HG03432 (cell line): ENCODE results near the gene USP3.
A peak's percentile ranks its signal among the peaks of the same experiment; 100 is the strongest.
"Not testable (repeated sequence)": the region's sequence is repeated elsewhere in the genome, so short reads cannot be mapped to it uniquely, and the experiment has no call there.

Experiments used
- ATAC-seq: cut with Tn5 transposase; IDR thresholded peaks from one replicate; pipeline ENCODE4 v1.9.1; 2021; ENCODE audit warnings: mild to moderate bottlenecking, moderate library complexity; ENCODE audit not compliant: unreplicated experiment

Gene USP3

DNA sequence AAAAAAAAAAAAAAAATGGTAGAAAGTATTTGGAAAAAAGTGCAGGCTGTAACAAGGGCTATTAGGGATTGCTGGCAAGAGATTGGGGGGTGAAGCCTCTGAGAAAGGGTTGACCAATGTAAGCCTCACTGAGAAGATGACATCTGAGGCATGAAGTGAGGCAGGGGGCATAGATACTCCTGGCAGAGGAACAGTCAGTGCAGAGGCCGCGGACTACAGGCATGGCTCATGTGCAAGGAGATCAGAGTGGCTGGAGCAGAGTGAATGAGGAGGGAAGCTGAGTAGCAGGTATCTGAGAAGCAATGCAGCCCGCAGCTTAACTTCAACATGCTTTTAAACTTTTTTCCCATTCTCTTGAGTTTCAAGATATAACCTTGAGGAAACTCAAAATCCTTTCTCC lies 98.2 kb downstream of the USP3 start:
- no peak for ATAC-seq

DNA sequence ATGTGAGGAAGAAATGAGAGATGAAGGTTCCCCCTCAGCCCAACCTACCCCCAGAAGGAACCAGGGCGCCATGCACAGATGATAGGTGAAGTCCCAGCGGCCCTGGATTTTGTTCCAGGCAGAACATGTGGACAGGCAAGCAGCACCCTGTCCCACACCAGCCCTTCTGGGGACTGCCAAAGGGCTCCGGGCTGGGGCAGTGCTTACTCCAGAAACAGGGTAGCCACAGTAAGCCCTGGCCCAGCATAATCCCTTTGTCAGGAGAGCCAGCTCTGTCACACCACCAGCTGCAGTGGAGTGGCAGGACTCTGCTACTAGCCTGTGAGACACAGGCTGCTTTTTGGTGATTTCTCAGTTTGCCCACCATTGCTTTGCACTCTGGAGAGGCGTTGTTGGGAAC lies 99.1 kb downstream of the USP3 start:
- no peak for ATAC-seq

DNA sequence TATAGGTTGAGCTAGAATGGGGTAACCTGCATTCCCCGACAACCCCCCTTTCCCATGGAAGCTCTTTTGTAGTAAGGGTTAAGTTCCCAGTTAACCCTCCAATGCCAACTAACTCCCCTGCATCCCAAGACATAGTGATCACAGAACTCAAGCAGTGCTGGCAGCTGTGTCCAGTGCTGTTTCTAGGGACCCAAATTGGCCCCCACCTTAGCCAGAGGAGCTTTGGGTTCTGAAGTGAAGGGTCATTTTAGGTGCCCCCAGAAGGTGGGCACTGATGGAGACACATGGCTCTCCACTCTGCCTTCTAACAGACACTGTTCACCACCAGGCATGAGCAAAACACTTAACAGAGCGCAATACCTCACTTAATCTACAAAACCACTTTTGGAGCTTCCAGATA lies 99.9 kb downstream of the USP3 start:
- no peak for ATAC-seq

DNA sequence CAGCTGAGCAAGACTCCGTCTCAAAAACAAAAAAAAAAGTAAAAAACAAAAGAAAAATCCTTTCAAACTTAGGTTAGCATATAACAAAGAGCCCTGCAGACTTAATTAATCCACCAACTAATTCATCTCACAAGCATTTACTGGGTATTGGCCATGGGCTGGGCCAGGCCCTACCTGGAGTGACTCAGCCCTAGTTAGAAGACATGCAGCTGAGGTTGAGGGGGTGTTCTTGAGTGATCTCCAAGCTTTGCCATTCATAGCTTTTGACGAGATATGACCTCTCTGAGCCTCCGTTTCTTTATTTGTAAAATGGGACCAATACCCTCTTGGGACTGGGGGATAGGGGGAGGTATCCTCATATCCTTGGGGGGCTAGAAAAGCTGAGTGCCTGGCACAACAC lies 100.6 kb downstream of the USP3 start:
- no peak for ATAC-seq

DNA sequence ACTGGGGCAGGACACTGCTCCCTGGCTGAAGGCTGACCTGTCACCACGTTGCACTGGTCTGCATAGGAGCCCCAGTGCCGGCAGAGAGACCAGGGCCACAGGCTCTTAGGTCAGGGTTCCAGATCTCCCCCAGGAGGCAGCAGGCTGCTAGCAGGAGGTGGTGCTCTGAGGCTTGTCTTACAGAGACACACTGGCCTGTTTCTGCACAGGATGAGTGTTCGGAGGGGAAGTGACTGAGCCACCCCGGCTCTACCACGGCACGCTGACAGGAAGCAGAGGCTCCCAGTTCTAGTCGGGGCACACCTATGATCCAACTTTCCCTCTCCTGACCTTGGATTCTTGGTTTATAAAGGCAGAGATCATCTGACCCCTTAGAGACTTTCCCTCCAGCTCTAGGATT lies 101.4 kb downstream of the USP3 start:
- no peak for ATAC-seq

DNA sequence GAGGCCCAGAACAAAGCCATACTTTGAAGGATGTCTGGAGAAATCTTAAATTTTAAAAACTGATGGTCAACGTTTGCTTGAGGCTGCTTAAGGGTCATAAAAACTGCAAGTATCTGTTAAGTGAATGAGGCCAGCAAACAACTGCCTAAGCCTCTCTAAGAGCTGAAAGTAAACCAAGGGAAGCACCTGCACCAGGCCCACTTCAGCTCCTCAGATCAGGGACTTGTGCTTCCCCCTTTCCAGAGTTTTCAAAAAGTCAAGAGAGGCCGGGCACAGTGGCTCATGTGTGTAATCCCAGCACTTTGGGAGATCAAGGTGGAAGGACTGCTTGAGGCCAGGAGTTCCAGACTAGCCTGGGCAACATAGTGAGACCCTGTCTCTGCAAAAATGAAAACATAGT lies 101.9 kb downstream of the USP3 start:
- no peak for ATAC-seq

DNA sequence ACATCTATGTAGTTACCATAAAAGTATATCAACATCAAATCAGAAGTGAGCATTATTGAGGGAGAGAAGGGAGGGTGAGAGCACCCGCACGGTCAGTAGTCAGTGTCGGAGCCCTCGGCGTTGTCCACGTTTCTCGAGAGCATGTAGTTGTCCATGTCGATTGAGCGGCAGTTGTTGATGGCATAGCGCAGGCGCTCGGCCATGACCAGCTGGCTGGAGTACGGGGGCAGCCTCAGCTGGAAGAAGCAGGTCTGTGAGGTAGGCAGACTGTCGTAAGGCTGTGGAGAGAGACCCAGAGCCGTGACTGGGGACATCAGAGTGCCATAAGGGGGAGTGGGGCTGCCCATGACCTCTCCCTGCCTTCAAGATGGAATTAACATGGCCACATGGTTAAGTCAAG lies 104.6 kb downstream of the USP3 start:
- no peak for ATAC-seq

DNA sequence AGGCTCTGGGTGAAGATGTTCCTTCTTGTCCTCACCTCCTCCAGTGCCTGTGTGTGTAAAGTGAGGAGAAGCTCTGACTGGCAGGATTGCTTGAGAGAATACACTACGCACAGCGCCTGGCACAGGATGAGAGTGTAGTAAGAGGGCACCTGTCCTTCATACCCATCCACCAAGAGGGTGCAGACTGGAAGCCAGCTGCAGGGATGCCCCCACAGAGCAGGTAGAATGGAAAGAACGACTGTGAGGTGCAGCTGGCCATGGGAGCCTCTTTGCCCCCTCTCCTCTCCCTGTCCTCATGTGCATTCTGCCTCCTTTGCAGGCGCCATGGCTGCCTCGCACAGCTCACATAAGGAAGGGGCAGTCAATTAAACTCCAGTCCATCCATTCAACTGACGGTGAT lies 105.1 kb downstream of the USP3 start:
- ATAC-seq, result no peak

DNA sequence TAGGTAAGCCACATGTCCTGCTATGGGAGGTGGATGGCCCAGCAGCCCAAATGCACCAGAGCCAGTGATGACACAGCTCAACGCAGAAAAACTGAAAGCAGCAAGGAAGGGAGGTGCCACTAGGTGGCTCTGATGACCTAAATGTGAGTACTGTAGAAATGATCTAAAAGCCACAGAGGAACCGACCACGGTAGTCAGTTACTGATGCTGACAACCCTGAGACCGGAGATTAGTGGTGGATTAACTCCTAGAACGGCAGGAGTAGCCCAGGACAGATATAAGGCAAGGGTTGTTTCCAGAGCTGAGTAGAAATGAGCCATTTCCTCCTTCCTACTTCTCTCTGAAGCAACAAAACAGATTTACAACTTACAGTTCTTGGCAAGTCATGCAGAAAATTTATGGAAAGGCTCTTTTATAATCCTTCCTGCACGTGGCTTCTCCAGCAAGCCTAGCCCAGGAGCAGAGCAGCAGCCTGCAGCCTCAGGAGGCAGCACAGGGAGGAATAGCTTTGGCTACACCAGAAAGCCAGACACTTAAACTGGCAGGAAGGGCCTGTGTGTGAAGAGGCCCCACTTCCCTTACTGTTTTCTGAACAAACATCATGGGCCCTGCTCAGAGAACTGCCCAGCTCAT lies 105.9 kb downstream of the USP3 start:
- peak; percentile 74 for ATAC-seq

DNA sequence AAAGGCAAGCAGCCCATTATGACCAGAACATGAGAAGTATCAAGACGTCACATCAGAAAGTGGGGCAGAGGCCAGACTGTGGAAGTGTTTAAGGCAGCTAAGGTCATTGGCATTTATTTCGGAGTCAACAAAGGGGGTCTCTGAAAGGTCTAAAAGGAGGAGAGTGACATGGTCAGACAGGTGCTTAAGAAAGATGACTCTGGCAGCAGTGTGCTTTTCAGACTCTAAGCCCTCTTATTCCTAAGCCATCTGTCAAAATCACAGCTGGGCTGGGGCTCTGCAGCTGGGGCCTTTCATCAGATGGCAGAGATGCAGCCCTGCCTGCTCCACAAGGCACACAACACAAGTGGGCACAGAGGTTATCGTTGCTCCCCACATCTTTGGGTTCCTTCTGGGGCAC lies 106.8 kb downstream of the USP3 start:
- ATAC-seq, result no peak

DNA sequence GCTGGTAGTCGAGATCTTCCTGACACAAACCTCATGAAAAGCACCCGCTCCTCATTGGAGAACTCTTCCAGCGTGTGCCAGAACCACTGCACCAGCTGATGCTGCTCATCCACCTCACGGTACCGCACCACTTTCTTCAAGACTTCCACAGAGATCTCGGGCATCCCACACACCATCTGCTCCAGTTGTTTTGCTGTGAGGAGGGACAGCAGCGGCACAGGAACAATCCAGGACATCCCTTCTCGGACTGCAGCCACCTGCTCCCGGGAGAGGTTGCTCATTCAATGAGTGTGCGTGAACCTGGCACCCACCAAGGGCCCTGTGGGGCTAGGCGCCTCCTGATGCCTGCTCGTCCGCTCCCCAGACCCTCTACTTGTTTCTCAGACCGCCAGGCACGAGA lies 107.9 kb downstream of the USP3 start:
- ATAC-seq, result no peak

DNA sequence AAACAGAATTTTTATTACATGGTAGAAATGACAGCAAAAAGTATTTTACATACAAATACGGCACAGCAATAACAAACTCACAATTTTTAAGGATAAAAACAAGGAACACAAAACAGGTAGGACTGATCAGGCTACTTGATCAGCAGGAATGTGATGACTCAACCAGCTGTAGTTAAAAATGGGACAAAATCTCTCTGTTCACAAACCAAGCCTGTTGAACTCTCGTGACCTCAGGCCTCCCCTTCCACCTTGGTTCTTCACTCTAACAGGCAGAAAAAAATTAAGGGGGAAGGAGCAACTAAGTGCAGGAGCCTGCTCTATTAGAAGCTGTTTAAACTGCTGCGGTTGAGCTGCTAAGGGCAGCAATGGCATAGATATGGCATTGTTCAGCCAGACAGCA lies 111.5 kb downstream of the USP3 start:
- no peak for ATAC-seq

DNA sequence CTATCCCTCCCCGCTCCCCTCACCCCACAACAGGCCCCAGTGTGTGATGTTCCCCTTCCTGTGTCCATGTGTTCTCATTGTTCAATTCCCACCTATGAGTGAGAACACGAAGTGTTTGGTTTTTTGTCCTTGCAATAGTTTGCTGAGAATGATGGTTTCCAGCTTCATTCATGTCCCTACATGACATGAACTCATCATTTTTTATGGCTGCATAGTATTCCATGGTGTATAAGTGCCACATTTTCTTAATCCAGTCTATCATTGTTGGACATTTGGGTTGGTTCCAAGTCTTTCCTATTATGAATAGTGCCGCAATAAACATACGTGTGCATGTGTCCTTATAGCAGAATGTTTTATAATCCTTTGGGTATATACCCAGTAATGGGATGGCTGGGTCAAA lies 112.8 kb downstream of the USP3 start:
- not testable (repeated sequence) for ATAC-seq

DNA sequence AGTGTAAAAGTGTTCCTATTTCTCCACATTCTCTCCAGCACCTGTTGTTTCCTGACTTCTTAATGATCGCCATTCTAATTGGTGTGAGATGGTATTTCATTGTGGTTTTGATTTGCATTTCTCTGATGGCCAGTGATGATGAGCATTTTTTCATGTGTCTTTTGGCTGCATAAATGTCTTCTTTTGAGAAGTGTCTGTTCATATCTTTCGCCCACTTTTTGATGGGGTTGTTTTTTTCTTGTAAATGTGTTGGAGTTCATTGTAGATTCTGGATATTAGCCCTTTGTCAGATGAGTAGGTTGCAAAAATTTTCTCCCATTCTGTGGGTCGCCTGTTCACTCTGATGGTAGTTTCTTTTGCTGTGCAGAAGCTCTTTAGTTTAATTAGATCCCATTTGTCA lies 113.2 kb downstream of the USP3 start:
- not testable (repeated sequence) for ATAC-seq

DNA sequence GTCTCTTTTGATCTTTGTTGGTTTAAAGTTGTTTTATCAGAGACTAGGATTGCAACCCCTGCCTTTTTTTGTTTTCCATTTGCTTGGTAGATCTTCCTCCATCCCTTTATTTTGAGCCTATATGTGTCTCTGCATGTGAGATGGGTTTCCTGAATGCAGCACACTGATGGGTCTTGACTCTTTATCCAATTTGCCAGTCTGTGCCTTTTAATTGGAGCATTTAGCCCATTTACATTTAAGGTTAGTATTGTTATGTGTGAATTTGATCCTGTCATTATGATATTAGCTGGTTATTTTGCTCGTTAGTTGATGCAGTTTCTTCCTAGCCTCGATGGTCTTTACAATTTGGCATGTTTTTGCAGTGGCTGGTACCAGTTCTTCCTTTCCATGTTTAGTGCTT lies 116.4 kb downstream of the USP3 start:
- not testable (repeated sequence) for ATAC-seq

DNA sequence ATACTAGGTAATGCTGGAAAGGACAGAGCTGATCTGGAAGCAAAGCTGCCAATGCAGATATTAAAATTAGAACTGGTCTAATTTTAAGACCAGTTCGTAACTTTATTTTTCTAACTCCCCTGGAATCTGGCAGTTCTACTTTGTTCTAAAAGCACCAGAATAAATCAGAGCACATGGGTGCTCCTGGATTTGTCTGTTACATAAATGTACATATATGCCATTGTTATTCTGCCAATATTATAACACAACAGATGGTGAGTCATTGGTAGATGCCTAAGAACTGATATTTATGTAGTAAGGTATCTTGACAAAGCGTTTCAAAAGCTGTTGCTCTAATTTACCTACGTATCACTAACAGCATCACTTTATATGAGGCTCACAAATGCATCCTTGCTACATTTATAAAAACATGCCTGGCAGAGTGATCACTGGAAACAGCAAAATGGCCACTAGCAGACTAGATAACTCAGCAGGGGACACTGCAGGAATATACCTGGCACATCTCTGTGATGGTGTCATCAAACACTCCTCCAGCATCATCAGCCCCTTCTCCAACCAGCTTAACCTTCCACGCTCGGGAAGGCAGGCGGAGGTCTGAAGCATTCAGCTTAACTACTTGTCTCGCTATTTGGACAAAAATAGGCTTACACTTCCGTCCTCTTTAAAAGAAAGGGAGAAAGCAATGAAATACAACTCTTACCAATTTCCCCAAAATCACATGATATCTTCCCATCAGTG lies 119.0 kb downstream of the USP3 start:
- ATAC-seq, result no peak

DNA sequence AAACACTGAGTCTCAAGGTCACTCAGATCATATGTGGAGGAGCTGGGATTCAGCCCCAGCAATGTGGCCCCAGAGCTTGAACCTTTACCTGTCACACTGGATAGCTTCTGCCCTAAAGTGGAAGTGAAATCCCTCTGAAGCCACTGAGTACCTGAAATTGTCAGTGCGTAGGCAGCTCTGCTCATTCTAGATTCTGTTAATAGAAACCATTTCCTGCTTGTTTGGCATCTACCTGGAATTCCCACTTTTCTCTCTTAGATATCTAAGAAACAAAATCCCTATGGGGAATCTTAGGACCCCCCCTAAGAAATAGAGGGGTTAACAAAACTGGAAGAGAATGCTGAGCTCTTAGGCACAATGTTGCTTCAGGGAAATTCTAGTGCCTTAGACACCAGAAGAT lies 122.6 kb downstream of the USP3 start:
- ATAC-seq, result peak; percentile 60

DNA sequence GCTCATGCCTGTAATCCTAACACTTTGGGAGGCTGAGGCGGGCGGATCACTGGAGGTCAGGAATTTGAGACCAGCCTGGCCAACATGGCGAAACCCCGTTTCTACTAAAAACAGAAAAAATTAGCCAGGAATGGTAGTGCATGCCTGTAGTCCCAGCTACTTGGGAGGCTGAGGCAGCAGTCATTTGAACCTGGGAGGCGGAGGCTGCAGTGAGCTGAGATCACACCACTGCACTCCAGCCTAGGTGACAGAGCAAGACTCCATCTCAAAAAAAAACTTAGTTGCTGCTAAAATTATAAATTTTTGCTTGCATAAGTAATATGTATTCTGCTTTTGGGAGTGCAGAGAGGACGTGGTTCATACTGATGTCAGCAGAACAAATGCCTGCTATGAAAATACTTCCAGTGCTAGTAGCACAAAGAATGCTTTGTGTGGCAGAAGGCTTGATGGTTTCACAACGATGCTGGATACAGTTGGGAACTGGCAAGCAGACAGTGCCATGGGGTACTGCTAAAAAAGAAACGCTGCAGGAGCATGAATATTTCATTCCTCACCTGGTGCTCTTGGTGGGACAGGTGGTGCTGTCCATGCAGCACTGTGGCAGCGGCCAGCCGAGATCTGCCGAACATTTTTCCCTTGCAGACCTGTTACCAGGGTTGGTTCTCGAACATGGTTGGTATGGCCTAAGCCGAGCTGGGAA lies 123.9 kb downstream of the USP3 start:
- ATAC-seq, result no peak

DNA sequence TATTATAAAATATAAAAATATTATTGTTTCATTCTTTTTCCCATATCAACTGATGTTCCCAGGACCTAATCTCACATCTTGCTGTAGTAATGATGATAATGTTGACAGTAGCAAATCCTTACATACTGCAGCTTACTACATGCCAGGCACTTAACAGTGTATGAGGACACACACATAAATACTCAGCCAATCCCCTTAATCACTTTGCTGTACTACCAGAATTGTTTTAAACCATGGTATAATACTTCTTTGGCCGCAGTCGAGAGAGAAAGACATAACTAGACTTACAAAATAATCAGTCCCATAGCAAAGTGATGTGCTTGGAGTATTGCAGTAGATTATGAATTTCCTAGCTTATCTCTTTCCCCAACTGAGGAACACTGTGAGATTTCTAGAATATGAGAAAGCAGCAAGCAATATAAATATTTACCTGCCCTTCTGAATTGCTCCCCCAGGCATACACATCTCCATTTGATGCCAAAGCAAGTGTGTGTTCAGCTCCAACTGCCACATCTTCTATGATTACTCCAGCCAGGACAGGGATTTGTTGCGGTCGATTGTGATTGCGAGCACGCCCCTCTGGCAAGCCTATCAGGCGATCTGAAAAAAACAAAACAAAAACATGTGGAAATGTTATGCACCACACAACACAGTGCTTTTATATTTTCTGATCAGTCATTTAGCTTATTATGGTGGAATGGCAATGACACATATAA lies 125.8 kb downstream of the USP3 start:
- no peak for ATAC-seq

DNA sequence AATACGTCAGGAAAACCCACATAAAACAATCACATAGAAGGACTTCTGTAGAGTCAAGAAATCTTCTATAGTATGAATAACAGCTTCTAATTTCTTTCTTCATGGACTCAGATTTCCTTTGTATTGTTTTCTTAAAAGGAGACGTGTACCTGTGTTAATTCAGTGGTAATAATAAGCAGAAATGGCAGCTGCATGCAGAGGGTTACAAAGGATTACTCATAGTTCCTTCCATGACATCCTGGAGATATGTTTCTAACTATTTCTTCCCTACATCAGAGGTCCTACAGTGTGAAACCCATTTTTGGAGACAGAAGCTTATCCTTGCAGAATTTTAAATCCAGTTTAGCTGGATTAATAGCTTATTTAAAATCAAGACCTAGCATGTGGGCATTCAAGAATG lies 128.9 kb downstream of the USP3 start:
- ATAC-seq, result no peak

DNA sequence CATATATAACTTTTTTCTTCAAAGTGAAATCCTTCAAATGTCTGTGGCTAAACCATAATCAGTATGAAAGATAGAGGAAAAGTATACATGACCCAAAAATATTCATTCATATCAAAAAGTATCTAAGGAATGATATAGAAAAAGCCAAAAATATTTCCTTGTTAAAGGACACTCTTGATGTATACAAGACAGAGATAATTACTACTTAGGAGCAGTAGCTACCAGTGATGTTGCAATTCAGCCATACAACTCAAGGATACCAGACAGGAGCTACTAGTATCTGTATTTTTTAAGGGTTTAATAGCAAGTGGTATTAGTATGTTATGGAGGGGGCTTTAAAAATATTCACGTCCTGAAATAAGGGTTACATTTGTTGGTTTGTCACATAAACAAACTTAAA lies 129.8 kb downstream of the USP3 start:
- ATAC-seq, result no peak
